CD4-positive, alpha-beta T cell (primary cell): ENCODE measurements around the gene TRRAP. TPM values are rescaled to one million over a fixed set of nuclear protein-coding genes. Genes with fewer than 3 reads are reported as not detected.

ENCODE experiments used
- ATAC-seq: fragments of 200-7000 bp; cut with Tn5 transposase; one replicate; pipeline ENCODE4 v1.10.0; 2022; ENCODE audit warnings: mild to moderate bottlenecking; ENCODE audit not compliant: poor library complexity
- CTCF ChIA-PET: fragments of 350-600 bp; sonication (Branson Sonifier 250); formaldehyde crosslinking; loops from one replicate; lab custom pipeline; 2021; ENCODE audit warnings: antibody characterized with exemption, inconsistent platforms; lab: Charles Lee
- POLR2A ChIA-PET: fragments of 350-600 bp; sonication (Branson Sonifier 250); formaldehyde crosslinking; loops from one replicate; lab custom pipeline; 2021; ENCODE audit warnings: antibody characterized with exemption, inconsistent platforms; lab: Charles Lee
- DNase-seq, 14 experiments: peaks; one replicate each; pipeline ENCODE4 v3.0.0-alpha.2; 2013 to 2020; ENCODE audit warnings: mixed read lengths in 2 of 14
- H3K27ac ChIP-seq, 2 donors: one replicate each; pipeline versions ENCODE4 v1.5.1 to v1.7.0; 2013; ENCODE audit warnings: low read length in 2 of 2, low read depth in 1 of 2, mild to moderate bottlenecking in 1 of 2
- H3K27me3 ChIP-seq, 2 experiments: 1 replicate in 1 of 2; 2 replicates in 1 of 2; pipeline versions ENCODE4 v1.6.1 to v1.7.0; 2013; ENCODE audit warnings: low read length in 2 of 2, control low read depth in 1 of 2, mild to moderate bottlenecking in 1 of 2, moderate library complexity in 1 of 2; ENCODE audit not compliant: insufficient read depth in 2 of 2, control insufficient read depth in 1 of 2
- H3K36me3 ChIP-seq: one replicate; pipeline ENCODE4 v1.6.1; 2013; ENCODE audit warnings: low read length, control low read depth; ENCODE audit not compliant: insufficient read depth
- H3K4me1 ChIP-seq: one replicate; pipeline ENCODE4 v1.6.1; 2013; ENCODE audit warnings: low read length, control low read depth; ENCODE audit not compliant: insufficient read depth
- H3K4me3 ChIP-seq: one replicate; pipeline ENCODE4 v1.5.1; 2013; ENCODE audit warnings: mild to moderate bottlenecking, low read length, moderate library complexity
- H3K9me3 ChIP-seq, 2 experiments: 1 replicate in 1 of 2; 2 replicates in 1 of 2; pipeline versions ENCODE4 v1.6.1 to v1.7.0; 2013; ENCODE audit warnings: low read length in 2 of 2, mild to moderate bottlenecking in 2 of 2, control low read depth in 1 of 2, moderate library complexity in 1 of 2; ENCODE audit not compliant: control insufficient read depth in 1 of 2, insufficient read depth in 1 of 2
- H3K27ac Mint-ChIP-seq: one replicate; pipeline ENCODE4 v1.8.0; 2020; ENCODE audit warnings: mixed read lengths
- H3K27me3 Mint-ChIP-seq: one replicate; pipeline ENCODE4 v1.8.0; 2021; ENCODE audit warnings: mixed read lengths
- H3K36me3 Mint-ChIP-seq: one replicate; pipeline ENCODE4 v1.8.0; 2021; ENCODE audit warnings: low read depth, mixed read lengths
- H3K4me1 Mint-ChIP-seq: one replicate; pipeline ENCODE4 v1.8.0; 2021; ENCODE audit warnings: low read depth, mixed read lengths
- H3K4me3 Mint-ChIP-seq: one replicate; pipeline ENCODE4 v1.8.0; 2020; ENCODE audit warnings: mild to moderate bottlenecking, mixed read lengths
- H3K9me3 Mint-ChIP-seq: one replicate; pipeline ENCODE4 v1.8.0; 2020; ENCODE audit warnings: mixed read lengths
- intact Hi-C, 2 experiments: fragments of 100-400 bp; cut with DNase I in 1 of 2; cut with micrococcal nuclease in 1 of 2; formaldehyde crosslinking; loops; one replicate each; pipeline versions ENCODE4 v1.15.1 to v1.9.0; 2023 to 2025; cut with DNase I, micrococcal nuclease
- total RNA-seq, 174 experiments: library from RNA in 2 of 174; stranded (reverse) in 2 of 174; gene quantifications; one replicate each; pipeline ENCODE4 v1.2.3 and lab custom pipeline; 2021 to 2026
- TF ChIP-seq, protein P1 (sequence below): fragments of 200-600 bp; IDR thresholded peaks from one replicate; pipeline ENCODE4 v1.8.0; 2022; ENCODE audit warnings: antibody characterized with exemption, mild to moderate bottlenecking

Gene TRRAP
- total RNA-seq, 2 experiments from 2014 or later, result 47.9 to 48.3 TPM

DNA sequence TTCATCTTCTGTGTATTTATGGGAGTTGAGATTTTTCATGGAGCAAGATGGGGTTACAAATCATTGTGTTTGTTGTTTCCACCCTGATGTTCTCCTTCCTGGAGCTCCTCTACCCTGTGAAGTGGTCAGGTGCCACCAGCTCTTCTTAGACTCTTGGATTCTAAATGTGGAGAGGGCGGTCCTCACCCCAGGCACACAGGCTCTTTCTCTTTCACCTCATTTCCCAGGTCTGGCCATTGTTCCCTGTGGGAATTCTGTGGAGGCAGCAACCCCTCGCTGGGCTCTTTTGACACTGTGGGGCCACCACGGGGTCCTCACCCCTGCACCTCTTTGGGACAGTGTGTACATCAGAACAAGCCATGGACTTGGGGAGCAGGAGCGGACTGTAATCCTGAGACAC lies 95.9 kb downstream of the TRRAP start:
- H3K27me3 Mint-ChIP-seq, result no peaks in the 10 kb centered on the region
- POLR2A ChIA-PET, result no interaction called here

DNA sequence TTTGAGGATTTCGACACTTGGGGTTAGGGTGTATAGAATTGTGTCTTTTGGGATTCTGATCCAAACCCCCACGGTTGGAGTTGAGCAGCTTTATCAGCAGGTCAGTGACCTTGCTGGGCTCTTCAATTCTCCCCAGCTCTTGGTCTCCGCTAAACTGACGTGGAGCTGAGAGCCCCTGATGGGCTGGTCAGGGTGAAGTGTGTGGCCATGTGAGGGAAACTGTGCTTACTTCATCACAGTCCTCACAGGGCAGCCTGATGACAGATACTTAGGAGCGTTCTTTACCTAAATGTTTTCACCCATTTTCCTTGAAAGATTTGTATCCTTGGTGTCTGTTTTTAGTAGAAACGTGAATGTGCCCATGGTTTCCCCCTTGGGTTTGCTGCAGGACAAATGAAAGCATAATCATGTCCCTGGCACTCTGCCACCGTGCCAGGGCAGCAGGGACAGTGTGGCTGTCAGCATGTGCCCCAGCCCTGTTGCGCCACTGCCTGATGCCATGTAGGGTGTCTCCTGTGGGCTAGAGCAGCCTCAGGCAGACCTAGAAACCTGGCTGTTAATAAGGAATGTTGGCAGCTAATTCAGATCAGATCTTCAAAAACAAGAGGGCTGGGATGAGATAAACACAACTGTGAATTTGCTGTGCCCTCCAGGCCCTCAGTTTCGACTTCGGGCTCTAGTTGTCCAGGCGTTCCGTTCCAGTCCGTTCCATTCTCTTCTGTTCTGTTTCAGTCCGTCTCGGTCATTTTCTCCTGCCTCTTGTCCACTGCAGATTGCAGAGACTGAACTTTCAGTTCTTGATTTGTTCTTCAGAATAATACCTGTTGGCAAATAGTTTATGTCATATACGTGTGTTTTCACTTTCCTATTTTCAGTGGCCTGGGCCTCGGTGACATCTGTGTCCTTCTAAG lies 96.8 kb downstream of the TRRAP start:
- no peaks in the 10 kb centered on the region for H3K27me3 ChIP-seq
- DNase-seq (no peak), ATAC-seq (no peak)
- TF ChIP-seq, protein P1, sequence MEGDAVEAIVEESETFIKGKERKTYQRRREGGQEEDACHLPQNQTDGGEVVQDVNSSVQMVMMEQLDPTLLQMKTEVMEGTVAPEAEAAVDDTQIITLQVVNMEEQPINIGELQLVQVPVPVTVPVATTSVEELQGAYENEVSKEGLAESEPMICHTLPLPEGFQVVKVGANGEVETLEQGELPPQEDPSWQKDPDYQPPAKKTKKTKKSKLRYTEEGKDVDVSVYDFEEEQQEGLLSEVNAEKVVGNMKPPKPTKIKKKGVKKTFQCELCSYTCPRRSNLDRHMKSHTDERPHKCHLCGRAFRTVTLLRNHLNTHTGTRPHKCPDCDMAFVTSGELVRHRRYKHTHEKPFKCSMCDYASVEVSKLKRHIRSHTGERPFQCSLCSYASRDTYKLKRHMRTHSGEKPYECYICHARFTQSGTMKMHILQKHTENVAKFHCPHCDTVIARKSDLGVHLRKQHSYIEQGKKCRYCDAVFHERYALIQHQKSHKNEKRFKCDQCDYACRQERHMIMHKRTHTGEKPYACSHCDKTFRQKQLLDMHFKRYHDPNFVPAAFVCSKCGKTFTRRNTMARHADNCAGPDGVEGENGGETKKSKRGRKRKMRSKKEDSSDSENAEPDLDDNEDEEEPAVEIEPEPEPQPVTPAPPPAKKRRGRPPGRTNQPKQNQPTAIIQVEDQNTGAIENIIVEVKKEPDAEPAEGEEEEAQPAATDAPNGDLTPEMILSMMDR, result no peak
- intact Hi-C loops, result no loop called here
- H3K9me3 Mint-ChIP-seq, result no peaks in the 10 kb centered on the region
- no peaks in the 10 kb centered on the region for H3K4me1 ChIP-seq
- ChIA-PET POLR2A (no interaction called here), CTCF (no interaction called here)
- H3K4me3 ChIP-seq, result no peak overlapping the region
- H3K36me3 Mint-ChIP-seq, result peaks cover 99% of the 10 kb centered on the region
- H3K27ac ChIP-seq, result no peak overlapping the region
- no peaks in the 10 kb centered on the region for H3K9me3 ChIP-seq
- H3K4me1 Mint-ChIP-seq, result no peaks in the 10 kb centered on the region
- H3K4me3 Mint-ChIP-seq, result no peak overlapping the region
- H3K27me3 Mint-ChIP-seq, result no peaks in the 10 kb centered on the region
- peaks cover 99% of the 10 kb centered on the region for H3K36me3 ChIP-seq
- no peak overlapping the region for H3K27ac Mint-ChIP-seq

More for the DNA sequence above, 95.9 kb downstream of the TRRAP start:
- no peak for DNase-seq
- Histone ChIP-seq H3K27ac (no peak overlapping the region), H3K4me1 (no peaks in the 10 kb centered on the region), H3K36me3 (peaks cover 99% of the 10 kb centered on the region), H3K4me3 (no peak overlapping the region), H3K9me3 (no peaks in the 10 kb centered on the region), H3K27me3 (no peaks in the 10 kb centered on the region)
- H3K9me3 Mint-ChIP-seq, result no peaks in the 10 kb centered on the region
- intact Hi-C loops, result no loop called here
- H3K4me1 Mint-ChIP-seq, result no peaks in the 10 kb centered on the region
- no peak for ATAC-seq
- no peak overlapping the region for H3K27ac Mint-ChIP-seq
- TF ChIP-seq, protein P1, result no peak
- H3K36me3 Mint-ChIP-seq, result peaks cover 99% of the 10 kb centered on the region
- H3K4me3 Mint-ChIP-seq, result no peak overlapping the region
- CTCF ChIA-PET, result no interaction called here

DNA sequence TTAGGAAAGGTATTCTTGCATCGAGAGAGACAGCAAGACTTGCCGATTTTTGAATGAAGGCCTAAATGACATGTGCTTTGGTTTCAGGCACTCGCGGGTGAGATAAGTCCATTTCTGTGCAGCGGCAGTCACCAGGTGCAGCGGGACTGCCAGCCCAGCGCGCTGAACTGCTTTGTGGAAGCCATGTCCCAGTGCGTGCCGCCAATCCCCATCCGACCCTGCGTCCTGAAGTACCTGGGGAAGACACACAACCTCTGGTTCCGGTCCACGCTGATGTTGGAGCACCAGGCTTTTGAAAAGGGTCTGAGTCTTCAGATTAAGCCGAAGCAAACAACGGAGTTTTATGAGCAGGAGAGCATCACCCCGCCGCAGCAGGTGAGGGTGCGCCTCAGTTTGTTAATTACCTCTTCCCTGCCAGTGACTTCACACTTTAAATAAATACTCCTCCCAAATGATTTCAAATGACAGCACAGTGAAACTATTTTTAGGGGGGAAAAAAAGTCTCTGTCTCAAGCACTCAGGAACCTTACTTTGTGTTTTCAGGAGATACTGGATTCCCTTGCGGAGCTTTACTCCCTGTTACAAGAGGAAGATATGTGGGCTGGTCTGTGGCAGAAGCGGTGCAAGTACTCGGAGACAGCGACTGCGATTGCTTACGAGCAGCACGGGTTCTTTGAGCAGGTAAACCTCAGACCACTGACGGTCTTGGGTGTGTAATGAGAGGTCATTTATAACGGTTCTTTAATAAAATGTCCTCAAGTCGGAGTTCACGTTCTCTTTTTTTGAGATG lies 98.3 kb downstream of the TRRAP start:
- Histone ChIP-seq H3K27ac (no peak overlapping the region), H3K4me3 (no peak overlapping the region), H3K4me1 (no peaks in the 10 kb centered on the region), H3K36me3 (peaks cover 99% of the 10 kb centered on the region), H3K27me3 (no peaks in the 10 kb centered on the region), H3K9me3 (no peaks in the 10 kb centered on the region)
- POLR2A ChIA-PET, result no interaction called here
- H3K36me3 Mint-ChIP-seq, result peaks cover 100% of the 10 kb centered on the region
- H3K4me3 Mint-ChIP-seq, result no peak overlapping the region
- CTCF ChIA-PET, result no interaction called here
- TF ChIP-seq, protein P1, result no peak
- no peak overlapping the region for H3K27ac Mint-ChIP-seq
- H3K27me3 Mint-ChIP-seq, result no peaks in the 10 kb centered on the region
- ATAC-seq (no peak), DNase-seq (no peak)
- no peaks in the 10 kb centered on the region for H3K4me1 Mint-ChIP-seq
- intact Hi-C loops, result no loop called here
- no peaks in the 10 kb centered on the region for H3K9me3 Mint-ChIP-seq
